Spleen (tissue), 13 donors: Measurements from ENCODE around the gene C19orf53. TPM values are rescaled to one million over a fixed set of nuclear protein-coding genes. Genes with fewer than 3 reads are reported as not detected.

Experiments
- DNase-seq: peaks from one replicate; pipeline ENCODE4 v3.0.0-alpha.2; 2020
- H3K27ac ChIP-seq, 8 donors: fragments of 200-600 bp; sonication (generic) in 7 of 8; 1 replicate in 4 of 8; 2 replicates in 4 of 8; pipeline versions ENCODE4 v1.5.0 to v1.8.0; 2016 to 2021; ENCODE audit warnings: inconsistent platforms in 4 of 8, mild to moderate bottlenecking in 4 of 8, moderate library complexity in 1 of 8
- H3K27me3 ChIP-seq, 7 donors: fragments of 200-600 bp; sonication (generic) in 6 of 7; replicated peaks in 1 of 7; 1 replicate in 4 of 7; 2 replicates in 3 of 7; pipeline versions ENCODE4 v1.5.0 to v1.8.0; 2016 to 2021; ENCODE audit warnings: inconsistent platforms in 3 of 7, mild to moderate bottlenecking in 1 of 7
- H3K36me3 ChIP-seq, 6 donors: fragments of 200-600 bp; sonication (generic) in 5 of 6; 1 replicate in 4 of 6; 2 replicates in 2 of 6; pipeline versions ENCODE4 v1.5.0 to v1.8.0; 2016 to 2021; ENCODE audit warnings: inconsistent platforms in 2 of 6
- H3K4me1 ChIP-seq, 6 donors: fragments of 200-600 bp; sonication (generic) in 5 of 6; 1 replicate in 3 of 6; 2 replicates in 3 of 6; pipeline versions ENCODE4 v1.5.0 to v1.8.0; 2016 to 2021; ENCODE audit warnings: inconsistent platforms in 3 of 6
- H3K4me3 ChIP-seq, 8 donors: fragments of 200-600 bp; sonication (generic) in 7 of 8; 1 replicate in 4 of 8; 2 replicates in 4 of 8; pipeline versions ENCODE4 v1.5.0 to v1.8.0; 2016 to 2021; ENCODE audit warnings: inconsistent platforms in 4 of 8, mild to moderate bottlenecking in 4 of 8, moderate library complexity in 2 of 8
- H3K9me3 ChIP-seq, 8 donors: fragments of 200-600 bp; sonication (generic) in 7 of 8; 1 replicate in 4 of 8; 2 replicates in 4 of 8; pipeline versions ENCODE4 v1.5.0 to v1.8.0; 2016 to 2021; ENCODE audit warnings: inconsistent platforms in 4 of 8
- CTCF ChIP-seq, 11 experiments: fragments of 200-600 bp in 7 of 11; fragments of 450-650 bp in 4 of 11; sonication (generic) in 4 of 11; IDR thresholded peaks in 8 of 11; conservative IDR thresholded peaks in 3 of 11; 1 replicate in 7 of 11; 2 replicates in 4 of 11; pipeline versions ENCODE4 v1.4.0 to v1.8.0; 2016 to 2021; ENCODE audit warnings: antibody characterized with exemption in 11 of 11, inconsistent platforms in 4 of 11, mild to moderate bottlenecking in 1 of 11
- POLR2A ChIP-seq, 3 donors: fragments of 450-650 bp; IDR thresholded peaks; one replicate each; pipeline ENCODE4 v1.5.1; 2017; ENCODE audit warnings: antibody characterized with exemption in 3 of 3, mild to moderate bottlenecking in 1 of 3
- POLR2AphosphoS5 ChIP-seq, 3 donors: sonication (generic); formaldehyde crosslinking; IDR thresholded peaks; one replicate each; pipeline ENCODE4 v1.5.1; 2017; ENCODE audit warnings: antibody characterized with exemption in 3 of 3
- WGBS, 5 donors: extraction: QIAGEN DNeasy Blood & Tissue Kit in 3 of 5; methylation state at CpG; one replicate each; pipeline versions ENCODE4 v1.1.5 to v1.1.7; 2013 to 2018; 5-methylcytosine and 5-hydroxymethylcytosine counted together
- intact Hi-C: fragments of 100-400 bp; cut with DNase I; formaldehyde crosslinking; loops from one replicate; pipeline ENCODE4 v1.15.0; 2023; ENCODE audit warnings: low total_unique reads
- long read RNA-seq, 2 donors: transcript quantifications; one replicate each; lab custom pipeline, GENCODE V29; 2026
- polyA plus RNA-seq, 3 donors: library from polyadenylated mRNA; stranded (reverse); fragments of 200-250 nt; gene quantifications; one replicate each; pipeline ENCODE4 v1.2.1, GENCODE V29; 2013
- total RNA-seq, 7 donors: library from RNA; depleted of rRNA in 3 of 7; stranded (reverse); fragments of >200 nt in 3 of 7; fragmentation: NEBNext Ultra II Directional in 4 of 7; extraction: Animal tissue kit (Norgen Biotek cat#: 25700) in 4 of 7; gene quantifications; one replicate each; pipeline versions ENCODE4 v1.1.0 to v1.2.1, GENCODE V29; 2016 to 2021
- donor health status: healthy with polysubstance abuse.
- donor health status: DM: no; HTN: no; CAD: no; lungs with moderate emphysema.
- donor health status: DM: no; HTN: no; CAD: no.
- donor health status: Bipolar disorder and iron deficiency.
- donor health status: healthy.
- donor health status: DM: no; HTN: no; CAD: no.
- donor health status: DM: yes; HTN: yes; CAD: no.

Gene C19orf53
- 100 to 1,000 TPM in 2 of 7 donors, 10 to 100 TPM in 5; 39.6 to 190 (median 55.5) TPM for total RNA-seq
- polyA plus RNA-seq: 100 to 1,000 TPM; 137 to 183 (median 164) TPM
- long read RNA-seq, donor 1, transcript C19orf53-202 (3 exons, 873 nt): major isoform, 92 of 96 reads
- long read RNA-seq, donor 1, partial matches to known transcripts: 0 of 96 reads
- long read RNA-seq, donor 1, other reads (novel, unspliced or antisense): 0 of 96 reads
- long read RNA-seq, donor 2, transcript C19orf53-202 (3 exons, 873 nt): major isoform, 75 of 76 reads
- long read RNA-seq, donor 2, partial matches to known transcripts: 0 of 76 reads
- long read RNA-seq, donor 2, other reads (novel, unspliced or antisense): 0 of 76 reads

- Histone ChIP-seq H3K36me3 (peaks cover 2 to 73% (median 50%) of the 10 kb centered on the region in 6 donors), H3K27me3 (no peaks in the 10 kb centered on the region), H3K9me3 (no peaks in the 10 kb centered on the region), H3K4me3 (peak within 1 kb of the TSS; percentile 73 to 92 (median 88)), H3K27ac (peak within 1 kb of the TSS; percentile 75 to 92 (median 88)), H3K4me1 (peaks cover 8 to 40% (median 26%) of the 10 kb centered on the region in 6 donors)
- DNase-seq: peak; percentile 96
- WGBS, 5 donors: 0 to 1% (median 1%) methylated on average over 58 to 61 of the region's 61 CpGs
- peak in 2 of 3 donors; percentile 78 to 83 for TF ChIP-seq POLR2A (IDR thresholded peaks at IDR 0.05)
- TF ChIP-seq POLR2AphosphoS5 (IDR thresholded peaks at IDR 0.05): peak; percentile 99
- no peak for TF ChIP-seq CTCF (IDR thresholded peaks at IDR 0.05 in 8 of 11, conservative IDR thresholded peaks at IDR 0.05 in 3 of 11)
- intact Hi-C loops: no loop called here
These were observed at the start of gene C19orf53 for GRCh38 chr19:13774217-13775191. TSS of gene C19orf53 (plus strand) at chr19:13774456. CDS start at chr19:13774478, 22 bp downstream.

GRCh38 chr19:13726323-13726722, 47.9 kb upstream of the C19orf53 start:
- Histone ChIP-seq H3K27ac (no peak overlapping the region), H3K4me1 (peaks cover 3 to 19% (median 11%) of the 10 kb centered on the region in 6 donors), H3K27me3 (peaks cover 0 to 4% (median 0%) of the 10 kb centered on the region in 7 donors), H3K4me3 (no peak overlapping the region), H3K9me3 (no peaks in the 10 kb centered on the region), H3K36me3 (no peaks in the 10 kb centered on the region)
- DNase-seq: no peak
- intact Hi-C loops: no loop called here
- TF ChIP-seq CTCF (IDR thresholded peaks at IDR 0.05 in 8 of 11, conservative IDR thresholded peaks at IDR 0.05 in 3 of 11) (no peak), POLR2A (IDR thresholded peaks at IDR 0.05) (no peak), POLR2AphosphoS5 (IDR thresholded peaks at IDR 0.05) (no peak)
- 89 to 96% (median 90%) methylated on average over 5 of the region's 5 CpGs for WGBS, 5 donors

- WGBS, 5 donors: 77 to 90% (median 82%) methylated on average over 8 of the region's 8 CpGs
- intact Hi-C loops: no loop called here
- Histone ChIP-seq H3K4me1 (peaks cover 8 to 27% (median 19%) of the 10 kb centered on the region in 6 donors), H3K36me3 (no peaks in the 10 kb centered on the region), H3K9me3 (no peaks in the 10 kb centered on the region), H3K27me3 (no peaks in the 10 kb centered on the region), H3K4me3 (no peak overlapping the region), H3K27ac (no peak overlapping the region)
- no peak for DNase-seq
- TF ChIP-seq POLR2AphosphoS5 (IDR thresholded peaks at IDR 0.05): no peak
- no peak for TF ChIP-seq POLR2A (IDR thresholded peaks at IDR 0.05)
- TF ChIP-seq CTCF (IDR thresholded peaks at IDR 0.05 in 8 of 11, conservative IDR thresholded peaks at IDR 0.05 in 3 of 11): no peak
These were observed 46.5 kb upstream of the C19orf53 start for GRCh38 chr19:13727798-13728197.
